Esophagus squamous epithelium (tissue), 4 donors: ENCODE results near the gene TNFRSF13B.
"Not testable (repeated sequence)": the region's sequence is repeated elsewhere in the genome, so short reads cannot be mapped to it uniquely, and the experiment has no call there.

ENCODE experiments used
- CTCF ChIP-seq, 6 experiments: fragments of 450-650 bp in 4 of 6; fragments of 200-600 bp in 2 of 6; sonication (generic) in 2 of 6; IDR thresholded peaks; one replicate each; pipeline ENCODE4 v1.5.1; 2016 to 2019; ENCODE audit warnings: antibody characterized with exemption in 6 of 6, mild to moderate bottlenecking in 4 of 6, moderate library complexity in 4 of 6
- POLR2A ChIP-seq, 4 donors: fragments of 450-650 bp; IDR thresholded peaks; one replicate each; pipeline ENCODE4 v1.6.1; 2017; ENCODE audit warnings: antibody characterized with exemption in 4 of 4, mild to moderate bottlenecking in 4 of 4, moderate library complexity in 3 of 4

GRCh38 chr17:17013828-17014747 lies 42.2 kb upstream of the TNFRSF13B start:
- not testable (repeated sequence) for TF ChIP-seq CTCF, POLR2A (IDR thresholded peaks at IDR 0.05)
